DND-41 (cell line): ENCODE data around the gene PLA2G15.

Experiments
- ATAC-seq: fragments of 200-7000 bp; cut with Tn5 transposase; 3 replicates; pipeline ENCODE4 v1.9.1; 2021; ENCODE audit warnings: low read depth; ENCODE audit not compliant: insufficient read depth
- DNase-seq: peaks from one replicate; pipeline ENCODE4 v3.0.0-alpha.2; 2020
- H2AFZ ChIP-seq: 2 replicates; pipeline ENCODE4 v1.6.0; 2012; ENCODE audit warnings: low read depth, low read length
- H3K27ac ChIP-seq: 2 replicates; pipeline ENCODE4 v1.5.1; 2012; ENCODE audit warnings: low read length, inconsistent platforms
- H3K27me3 ChIP-seq: fragments of 200-600 bp; sonication (generic); 2 replicates; pipeline ENCODE4 v1.6.0; 2012; ENCODE audit warnings: low read length, mild to moderate bottlenecking, inconsistent platforms; ENCODE audit not compliant: insufficient read depth, poor library complexity
- H3K36me3 ChIP-seq: 2 replicates; pipeline ENCODE4 v1.5.1; 2012; ENCODE audit warnings: low read length, inconsistent platforms; ENCODE audit not compliant: insufficient read depth
- H3K4me1 ChIP-seq: 2 replicates; pipeline ENCODE4 v1.5.1; 2012; ENCODE audit warnings: mild to moderate bottlenecking, low read length; ENCODE audit not compliant: insufficient read depth
- H3K4me2 ChIP-seq: 2 replicates; pipeline ENCODE4 v1.6.0; 2012; ENCODE audit warnings: mild to moderate bottlenecking, moderate library complexity, low read length, inconsistent platforms; ENCODE audit not compliant: insufficient read depth
- H3K4me3 ChIP-seq, 2 experiments: fragments of 200-600 bp in 1 of 2; shearing (Covaris generic) in 1 of 2; 2 replicates each; pipeline ENCODE4 v1.5.1; 2012 to 2016; ENCODE audit warnings: inconsistent platforms in 2 of 2, low read length in 2 of 2, mild to moderate bottlenecking in 2 of 2, low read depth in 1 of 2, moderate library complexity in 1 of 2
- H3K79me2 ChIP-seq: 2 replicates; pipeline ENCODE4 v1.6.0; 2012; ENCODE audit warnings: low read length, inconsistent platforms; ENCODE audit not compliant: insufficient read depth
- H3K9ac ChIP-seq: 2 replicates; pipeline ENCODE4 v1.6.0; 2012; ENCODE audit warnings: low read depth, mild to moderate bottlenecking, inconsistent platforms, low read length, moderate library complexity
- H3K9me3 ChIP-seq: 2 replicates; pipeline ENCODE4 v1.5.1; 2012; ENCODE audit warnings: low read length, moderate library complexity, mild to moderate bottlenecking, inconsistent platforms; ENCODE audit not compliant: insufficient read depth, severe bottlenecking
- H4K20me1 ChIP-seq: 2 replicates; pipeline ENCODE4 v1.6.0; 2012; ENCODE audit warnings: low read length; ENCODE audit not compliant: insufficient read depth
- CTCF ChIP-seq: IDR thresholded peaks from 2 replicates; pipeline ENCODE4 v1.5.1; 2012; ENCODE audit warnings: borderline replicate concordance, low read length, moderate library complexity, mild to moderate bottlenecking; ENCODE audit not compliant: poor library complexity, severe bottlenecking; ENCODE audit errors: extremely low read depth
- EZH2 ChIP-seq: IDR thresholded peaks from 3 replicates; pipeline ENCODE4 v1.6.1; 2012; ENCODE audit warnings: borderline replicate concordance, low read depth, mild to moderate bottlenecking, moderate library complexity, low read length, inconsistent platforms; ENCODE audit not compliant: severe bottlenecking

PLA2G15 gene

GRCh38 chr16:68298312-68298711, 53.1 kb downstream of the PLA2G15 start:
- H3K9ac ChIP-seq = no peak overlapping the region
- no peak overlapping the region for H3K4me3 ChIP-seq
- H3K79me2 ChIP-seq = peaks cover 27% of the 10 kb centered on the region; the same call in 1 of the 2 replicates
- TF ChIP-seq CTCF (no peak), EZH2 (no peak)
- ATAC-seq = no peak
- no peak overlapping the region for H3K4me2 ChIP-seq
- H3K27ac ChIP-seq = no peak overlapping the region
- DNase-seq = no peak
- H2AFZ ChIP-seq = no peak overlapping the region
- H3K36me3 ChIP-seq = peaks cover 94% of the 10 kb centered on the region
- H3K9me3 ChIP-seq = no peaks in the 10 kb centered on the region
- peaks cover 20% of the 10 kb centered on the region; the same call in 1 of the 2 replicates for H4K20me1 ChIP-seq
- H3K4me1 ChIP-seq = no peaks in the 10 kb centered on the region
- H3K27me3 ChIP-seq = no peaks in the 10 kb centered on the region

- Histone ChIP-seq H3K79me2 (peaks cover 27% of the 10 kb centered on the region; the same call in 1 of the 2 replicates), H3K9me3 (no peaks in the 10 kb centered on the region), H2AFZ (no peak overlapping the region), H3K27me3 (no peaks in the 10 kb centered on the region), H3K4me3 (no peak overlapping the region), H3K4me1 (no peaks in the 10 kb centered on the region), H3K27ac (no peak overlapping the region), H3K4me2 (no peak overlapping the region), H3K9ac (no peak overlapping the region), H3K36me3 (peaks cover 94% of the 10 kb centered on the region), H4K20me1 (peaks cover 15% of the 10 kb centered on the region; the same call in 1 of the 2 replicates)
- no peak for ATAC-seq
- no peak for DNase-seq
- TF ChIP-seq CTCF (no peak), EZH2 (no peak)
Observed at GRCh38 chr16:68298907-68299561, 53.9 kb downstream of the PLA2G15 start.

GRCh38 chr16:68299571-68300453, 54.6 kb downstream of the PLA2G15 start:
- H3K79me2 ChIP-seq = peaks cover 22% of the 10 kb centered on the region; the same call in 1 of the 2 replicates
- H3K4me1 ChIP-seq = no peaks in the 10 kb centered on the region
- H3K27me3 ChIP-seq = no peaks in the 10 kb centered on the region
- no peak overlapping the region for H3K27ac ChIP-seq
- H3K4me2 ChIP-seq = no peak overlapping the region
- H3K9me3 ChIP-seq = no peaks in the 10 kb centered on the region
- TF ChIP-seq EZH2 (no peak), CTCF (no peak)
- no peak for ATAC-seq
- no peak overlapping the region for H3K4me3 ChIP-seq
- no peak overlapping the region for H3K9ac ChIP-seq
- H2AFZ ChIP-seq = no peak overlapping the region
- H3K36me3 ChIP-seq = peaks cover 94% of the 10 kb centered on the region
- DNase-seq = no peak
- peaks cover 11% of the 10 kb centered on the region; the same call in 1 of the 2 replicates for H4K20me1 ChIP-seq
